Mesodermal cell (in vitro differentiated cells): ENCODE measurements around the gene PDILT.

Experiments
- H3K27ac ChIP-seq: 2 replicates; pipeline ENCODE4 v1.7.0; 2013; ENCODE audit warnings: mild to moderate bottlenecking, low read depth, low read length, moderate library complexity; ENCODE audit not compliant: severe bottlenecking
- H3K36me3 ChIP-seq: 2 replicates; pipeline ENCODE4 v1.7.1; 2013; ENCODE audit warnings: mild to moderate bottlenecking, low read length, moderate library complexity; ENCODE audit not compliant: control insufficient read depth, insufficient read depth
- H3K4me1 ChIP-seq: one replicate; pipeline ENCODE4 v1.7.1; 2013; ENCODE audit warnings: mild to moderate bottlenecking, low read length; ENCODE audit not compliant: insufficient read depth, control insufficient read depth, poor library complexity, severe bottlenecking
- H3K4me3 ChIP-seq: 2 replicates; pipeline ENCODE4 v1.7.0; 2013; ENCODE audit warnings: low read length, control low read depth, mild to moderate bottlenecking; ENCODE audit not compliant: insufficient read depth, poor library complexity, severe bottlenecking; ENCODE audit errors: extremely low read depth
- H3K9me3 ChIP-seq: 2 replicates; pipeline ENCODE4 v1.7.1; 2013; ENCODE audit warnings: mild to moderate bottlenecking, low read length, moderate library complexity; ENCODE audit not compliant: control insufficient read depth
- WGBS, 2 experiments: methylation state at CpG; one replicate each; pipeline ENCODE4 v1.1.5; 2013; ENCODE audit warnings: missing lambda C conversion rate in 2 of 2; ENCODE audit not compliant: insufficient coverage in 2 of 2; 5-methylcytosine and 5-hydroxymethylcytosine counted together

Gene PDILT

DNA sequence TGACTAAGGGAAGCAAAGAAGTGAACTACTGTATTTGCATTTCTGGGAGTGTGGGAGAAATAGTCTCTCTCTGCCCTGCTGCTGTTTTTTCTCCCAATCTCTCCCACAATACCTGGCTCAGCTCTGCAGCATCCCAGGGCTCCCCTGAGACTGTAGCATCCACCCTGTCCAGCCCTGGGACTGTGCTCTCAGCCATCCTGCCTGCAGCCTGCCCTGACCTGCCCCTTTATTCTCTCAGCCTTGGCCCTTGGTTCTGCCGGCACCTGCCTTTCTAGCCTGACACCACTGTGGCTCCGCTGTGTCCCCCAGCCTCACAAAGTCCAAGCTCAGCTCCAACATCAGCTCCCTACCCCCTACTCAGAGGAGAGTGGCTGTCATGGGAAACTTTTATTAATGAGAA lies 1.9 kb downstream of the PDILT start:
- 100% methylated on average over 2 of the region's 2 CpGs; no CpG with 5 or more reads in 1 of the 2 experiments for WGBS, 2 experiments
- no peak overlapping the region for H3K27ac ChIP-seq
- no peak overlapping the region for H3K4me3 ChIP-seq
- no peaks in the 10 kb centered on the region for H3K36me3 ChIP-seq
- H3K9me3 ChIP-seq = no peaks in the 10 kb centered on the region
- H3K4me1 ChIP-seq = no peaks in the 10 kb centered on the region

DNA sequence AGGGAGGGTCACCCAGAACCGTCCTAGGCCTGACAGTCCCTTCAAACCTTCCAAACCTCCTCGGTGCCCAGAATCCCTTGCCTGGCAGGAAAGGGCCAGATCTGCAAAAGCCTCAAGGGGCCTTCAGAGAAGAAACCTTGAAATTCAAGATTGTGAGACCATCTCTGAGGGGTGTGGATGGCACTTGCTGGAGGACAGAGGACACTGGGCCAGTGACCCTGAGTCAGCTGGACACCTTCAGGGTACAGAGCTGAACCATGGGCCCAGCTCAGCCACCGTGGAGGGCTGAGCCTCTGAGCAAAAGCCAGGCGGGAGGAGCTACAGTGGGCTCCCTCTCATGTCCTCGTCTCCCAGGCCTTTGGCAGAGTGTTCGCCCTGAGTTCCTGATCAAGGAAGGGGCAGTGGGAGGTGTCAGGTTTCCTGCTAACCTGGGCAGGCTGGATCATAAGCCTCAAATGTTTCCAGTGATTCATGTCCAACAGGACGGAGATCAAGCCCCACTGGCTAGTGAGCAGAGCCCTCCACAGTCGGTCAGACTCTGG lies 3.0 kb downstream of the PDILT start:
- Histone ChIP-seq H3K4me3 (no peak overlapping the region), H3K4me1 (no peaks in the 10 kb centered on the region), H3K9me3 (no peaks in the 10 kb centered on the region), H3K36me3 (no peaks in the 10 kb centered on the region), H3K27ac (no peak overlapping the region)
- 70 to 87% methylated on average over 6 to 7 of the region's 8 CpGs for WGBS, 2 experiments

DNA sequence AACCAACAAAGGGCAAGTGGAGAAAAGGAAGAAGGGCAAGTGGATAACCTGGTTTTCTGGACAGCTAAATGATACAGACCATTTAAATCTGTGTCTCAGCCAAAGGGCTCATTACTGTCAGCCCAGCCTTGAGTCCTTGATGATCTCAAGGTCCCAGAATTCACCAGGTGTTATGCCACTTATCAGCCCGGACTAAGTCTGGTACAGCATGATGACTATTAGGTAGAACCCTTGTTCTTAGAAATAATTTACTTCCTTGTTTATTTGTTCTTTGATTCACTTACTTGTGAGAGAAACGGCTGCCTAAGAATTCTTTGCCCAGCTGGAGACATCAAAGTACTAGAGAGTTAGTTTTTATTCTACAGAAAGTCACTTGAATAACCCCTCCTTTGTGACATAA lies 3.5 kb downstream of the PDILT start:
- no peaks in the 10 kb centered on the region for H3K4me1 ChIP-seq
- 100% methylated on average over 2 of the region's 2 CpGs; no CpG with 5 or more reads in 1 of the 2 experiments for WGBS, 2 experiments
- H3K9me3 ChIP-seq = no peaks in the 10 kb centered on the region
- no peak overlapping the region for H3K4me3 ChIP-seq
- H3K36me3 ChIP-seq = no peaks in the 10 kb centered on the region
- no peak overlapping the region for H3K27ac ChIP-seq

GRCh38 chr16:20399185-20399584 lies 5.4 kb downstream of the PDILT start:
- Histone ChIP-seq H3K9me3 (no peaks in the 10 kb centered on the region), H3K4me3 (no peak overlapping the region), H3K4me1 (no peaks in the 10 kb centered on the region), H3K36me3 (no peaks in the 10 kb centered on the region), H3K27ac (no peak overlapping the region)
- WGBS, 2 experiments = 74 to 84% methylated on average over 5 to 6 of the region's 7 CpGs

- whole genome bisulfite sequencing, 2 experiments = 63 to 90% methylated on average over 1 to 2 of the region's 3 CpGs
- Histone ChIP-seq H3K4me1 (no peaks in the 10 kb centered on the region), H3K4me3 (no peak overlapping the region)
These were observed 5.9 kb downstream of the PDILT start for GRCh38 chr16:20398603-20399002.

GRCh38 chr16:20397468-20398074 lies 7.0 kb downstream of the PDILT start:
- 85 to 91% methylated on average over 5 to 6 of the region's 7 CpGs for WGBS, 2 experiments
- Histone ChIP-seq H3K27ac (no peak overlapping the region), H3K36me3 (no peaks in the 10 kb centered on the region), H3K4me1 (no peaks in the 10 kb centered on the region), H3K9me3 (no peaks in the 10 kb centered on the region), H3K4me3 (no peak overlapping the region)

More at GRCh38 chr16:20398603-20399002, 5.9 kb downstream of the PDILT start:
- Histone ChIP-seq H3K36me3 (no peaks in the 10 kb centered on the region), H3K9me3 (no peaks in the 10 kb centered on the region), H3K27ac (no peak overlapping the region)

- H3K27ac ChIP-seq = no peak overlapping the region
- no peaks in the 10 kb centered on the region for H3K36me3 ChIP-seq
- H3K4me1 ChIP-seq = no peaks in the 10 kb centered on the region
- WGBS, 2 experiments = 83 to 91% methylated on average over 1 of the region's 7 CpGs
- no peaks in the 10 kb centered on the region for H3K9me3 ChIP-seq
- no peak overlapping the region for H3K4me3 ChIP-seq
These were observed 7.6 kb downstream of the PDILT start for GRCh38 chr16:20396846-20397467.

DNA sequence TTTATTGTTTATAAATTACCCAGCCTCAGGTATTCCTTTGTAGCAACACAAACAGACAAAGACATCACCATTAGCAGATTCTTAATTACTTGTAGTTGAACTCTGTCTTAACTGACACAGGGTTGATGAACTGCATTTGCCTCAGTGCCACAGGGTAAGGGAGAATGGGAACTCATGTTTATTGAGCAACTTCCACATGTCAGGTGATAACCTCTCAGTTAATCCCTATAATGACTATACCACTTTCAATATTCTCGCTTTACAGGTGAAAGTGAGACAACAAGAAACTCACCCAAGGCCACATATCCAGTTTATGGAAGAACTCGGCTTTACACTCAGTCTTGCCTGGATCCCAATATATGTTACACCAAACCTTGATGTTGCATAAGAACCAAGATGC lies 8.6 kb downstream of the PDILT start:
- Histone ChIP-seq H3K27ac (no peak overlapping the region), H3K9me3 (no peaks in the 10 kb centered on the region), H3K36me3 (no peaks in the 10 kb centered on the region), H3K4me1 (no peaks in the 10 kb centered on the region), H3K4me3 (no peak overlapping the region)
- WGBS, 2 experiments = 85 to 90% methylated on average over 2 of the region's 2 CpGs

- WGBS, 2 experiments = 44 to 71% methylated on average over 1 to 2 of the region's 2 CpGs
- H3K27ac ChIP-seq = no peak overlapping the region
- no peak overlapping the region for H3K4me3 ChIP-seq
- H3K9me3 ChIP-seq = no peaks in the 10 kb centered on the region
- H3K4me1 ChIP-seq = no peaks in the 10 kb centered on the region
- no peaks in the 10 kb centered on the region for H3K36me3 ChIP-seq
These were observed 10.5 kb downstream of the PDILT start for GRCh38 chr16:20393801-20394577.

DNA sequence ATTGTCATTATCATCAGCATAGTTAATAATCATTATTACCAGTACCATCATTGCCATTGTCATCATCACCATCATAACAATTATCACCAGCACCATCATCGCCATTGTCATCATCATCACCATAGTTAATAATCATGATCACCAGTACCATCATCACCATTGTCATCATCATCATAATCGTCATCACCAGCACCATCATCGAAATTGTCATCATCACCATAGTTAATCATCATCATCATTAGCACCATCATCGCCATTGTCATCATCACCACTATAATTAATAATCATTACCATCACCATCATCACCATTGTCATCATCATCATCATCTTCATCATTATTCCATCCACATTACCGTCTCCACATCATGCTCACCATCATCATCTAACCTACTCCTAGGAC lies 13.5 kb downstream of the PDILT start:
- WGBS, 2 experiments = 86 to 91% methylated on average over 5 of the region's 5 CpGs
- Histone ChIP-seq H3K9me3 (no peaks in the 10 kb centered on the region), H3K27ac (no peak overlapping the region), H3K4me3 (no peak overlapping the region), H3K4me1 (no peaks in the 10 kb centered on the region), H3K36me3 (no peaks in the 10 kb centered on the region)
